RWPE1 (cell line): ENCODE measurements around the gene KIF9.
"Not testable (repeated sequence)": the region's sequence is repeated elsewhere in the genome, so short reads cannot be mapped to it uniquely, and the experiment has no call there.

Experiments
- CTCF ChIA-PET: fragments of 350-600 bp; sonication (Branson Sonifier 250); formaldehyde crosslinking; extraction: SDS; loops from one replicate; lab custom pipeline; 2021; lab: Yijun Ruan, JAX
- POLR2A ChIA-PET: fragments of 400-600 bp; formaldehyde crosslinking; extraction: SDS; loops from one replicate; lab custom pipeline; 2020; ENCODE audit warnings: antibody characterized with exemption; ENCODE audit not compliant: low non-redundant PET; lab: Yijun Ruan, JAX
- DNase-seq: peaks from one replicate; pipeline ENCODE4 v3.0.0; 2012; ENCODE audit warnings: low spot score
- H3K27ac ChIP-seq: fragments of 450-650 bp; 2 replicates; pipeline ENCODE4 v1.5.1; 2017
- CTCF ChIP-seq: fragments of 450-650 bp; conservative IDR thresholded peaks from 2 replicates; pipeline ENCODE4 v1.5.1; 2017; ENCODE audit warnings: low read depth, mild to moderate bottlenecking

KIF9 gene

GRCh38 chr3:47251689-47252088 lies 30.9 kb downstream of the KIF9 start:
- no peak overlapping the region for H3K27ac ChIP-seq
- no peak for DNase-seq
- ChIA-PET POLR2A (no interaction called here), CTCF (no interaction called here)
- no peak for TF ChIP-seq CTCF

DNA sequence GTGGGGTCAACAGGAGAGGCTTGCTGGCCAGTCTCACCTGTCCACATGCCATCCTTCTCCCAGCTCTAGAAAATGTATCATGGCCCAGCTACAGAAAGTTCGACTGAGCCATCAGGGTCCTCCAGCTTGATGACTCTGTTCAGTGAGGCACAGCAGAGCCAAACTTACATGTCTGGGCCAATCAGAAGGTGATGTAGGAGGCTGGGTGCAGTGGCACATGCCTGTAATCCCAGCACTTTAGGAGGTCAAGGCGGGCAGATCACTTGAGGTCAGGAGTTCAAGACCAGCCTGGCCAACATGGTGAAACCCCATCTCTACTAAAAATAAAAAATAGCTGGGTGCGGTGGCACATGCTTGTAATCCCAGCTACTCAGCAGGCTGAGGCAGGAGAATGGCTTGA lies 31.5 kb downstream of the KIF9 start:
- DNase-seq, POLR2A ChIA-PET, CTCF ChIA-PET, H3K27ac ChIP-seq: not testable (repeated sequence)

- CTCF ChIA-PET: interaction anchor here (0.6 to 0.7 kb wide), 2 partner anchors 31 to 73 kb away, joined by 3 read pairs; no protein-coding TSS in a partner anchor
- DNase-seq: no peak
These were observed 32.1 kb downstream of the KIF9 start for GRCh38 chr3:47250309-47251060.

GRCh38 chr3:47247131-47248064 lies 35.2 kb downstream of the KIF9 start:
- ChIA-PET POLR2A (no interaction called here), CTCF (no interaction called here)
- no peak for TF ChIP-seq CTCF
- DNase-seq: no peak
- H3K27ac ChIP-seq: no peak overlapping the region

More at GRCh38 chr3:47250309-47251060, 32.1 kb downstream of the KIF9 start:
- POLR2A ChIA-PET: interaction anchor here (0.6 kb wide), 1 partner anchor 36 kb away, joined by 4 read pairs; no protein-coding TSS in a partner anchor
- no peak overlapping the region for H3K27ac ChIP-seq
- 0 out of 2 replicates have a peak, but pooled peaks have one; percentile 18 for TF ChIP-seq CTCF

GRCh38 chr3:47245271-47245670 lies 37.3 kb downstream of the KIF9 start:
- DNase-seq: no peak
- H3K27ac ChIP-seq: no peak overlapping the region
- POLR2A ChIA-PET: no interaction called here
- CTCF ChIA-PET: no interaction called here
- TF ChIP-seq CTCF: no peak

DNA sequence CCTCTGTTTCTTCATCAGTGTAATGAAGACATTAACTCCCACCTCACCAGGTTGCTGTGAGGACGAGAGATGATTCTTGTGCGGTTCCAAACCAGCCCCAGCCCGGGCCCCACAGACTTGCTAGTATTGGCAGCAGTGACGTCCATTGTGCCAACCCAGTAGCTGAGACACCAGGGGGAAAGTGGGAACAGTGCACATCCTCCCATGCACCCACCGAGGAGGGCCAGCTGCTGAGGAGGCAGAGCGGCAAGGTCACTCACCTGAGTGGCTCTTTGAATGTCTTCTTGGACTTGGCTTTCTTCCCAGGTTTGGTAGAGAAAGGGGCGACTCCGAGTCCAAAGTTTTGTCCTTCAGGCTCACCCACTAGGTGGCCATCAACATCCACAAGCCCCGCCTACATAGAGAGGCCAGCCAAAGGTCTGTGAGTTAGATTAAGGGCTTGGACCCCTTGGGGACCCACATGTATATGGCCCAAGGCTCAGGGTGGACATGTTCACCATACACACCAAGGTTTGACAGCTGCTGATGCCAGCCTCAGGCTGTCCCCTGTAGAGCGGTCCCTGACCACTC lies 38.0 kb downstream of the KIF9 start:
- ChIA-PET CTCF (interaction anchor here (0.6 kb wide), 1 partner anchor 79 kb away, joined by 3 read pairs; no protein-coding TSS in a partner anchor), POLR2A (no interaction called here)
- DNase-seq: no peak
- H3K27ac ChIP-seq: no peak overlapping the region
- TF ChIP-seq CTCF: no peak
